SW 1271 (cell line): ENCODE measurements around the gene LSS.
"Not testable (repeated sequence)": the region's sequence is repeated elsewhere in the genome, so short reads cannot be mapped to it uniquely, and the experiment has no call there.

Source experiments
- DNase-seq, 2 experiments: peaks; one replicate each; lab custom pipeline; 2025; lab: John Stamatoyannopoulos, UW

Gene LSS

DNA sequence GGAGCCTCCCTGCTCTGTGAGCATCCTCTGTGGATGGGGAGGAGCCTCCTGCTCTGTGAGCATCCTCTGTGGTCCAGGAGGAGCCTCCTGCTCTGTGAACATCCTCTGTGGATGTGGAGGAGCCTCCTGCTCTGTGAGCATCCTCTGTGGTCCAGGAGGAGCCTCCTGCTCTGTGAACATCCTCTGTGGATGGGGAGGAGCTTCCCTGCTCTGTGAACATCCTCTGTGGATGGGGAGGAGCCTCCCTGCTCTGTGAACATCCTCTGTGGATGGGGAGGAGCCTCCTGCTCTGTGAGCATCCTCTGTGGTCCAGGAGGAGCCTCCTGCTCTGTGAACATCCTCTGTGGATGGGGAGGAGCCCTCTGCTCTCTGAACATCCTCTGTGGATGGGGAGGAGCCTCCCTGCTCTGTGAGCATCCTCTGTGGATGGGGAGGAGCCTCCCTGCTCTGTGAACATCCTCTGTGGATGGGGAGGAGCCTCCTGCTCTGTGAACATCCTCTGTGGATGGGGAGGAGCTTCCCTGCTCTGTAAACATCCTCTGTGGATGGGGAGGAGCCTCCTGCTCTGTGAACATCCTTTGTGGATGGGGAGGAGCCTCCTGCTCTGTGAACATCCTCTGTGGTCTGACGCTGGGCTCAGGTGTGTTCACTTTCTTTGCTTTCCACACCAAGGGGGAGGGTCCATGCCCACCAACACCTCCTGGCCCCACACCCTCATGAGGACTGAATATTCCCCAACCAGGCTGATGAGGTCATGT is 58.0 kb downstream of the LSS start:
- not testable (repeated sequence) for DNase-seq

DNA sequence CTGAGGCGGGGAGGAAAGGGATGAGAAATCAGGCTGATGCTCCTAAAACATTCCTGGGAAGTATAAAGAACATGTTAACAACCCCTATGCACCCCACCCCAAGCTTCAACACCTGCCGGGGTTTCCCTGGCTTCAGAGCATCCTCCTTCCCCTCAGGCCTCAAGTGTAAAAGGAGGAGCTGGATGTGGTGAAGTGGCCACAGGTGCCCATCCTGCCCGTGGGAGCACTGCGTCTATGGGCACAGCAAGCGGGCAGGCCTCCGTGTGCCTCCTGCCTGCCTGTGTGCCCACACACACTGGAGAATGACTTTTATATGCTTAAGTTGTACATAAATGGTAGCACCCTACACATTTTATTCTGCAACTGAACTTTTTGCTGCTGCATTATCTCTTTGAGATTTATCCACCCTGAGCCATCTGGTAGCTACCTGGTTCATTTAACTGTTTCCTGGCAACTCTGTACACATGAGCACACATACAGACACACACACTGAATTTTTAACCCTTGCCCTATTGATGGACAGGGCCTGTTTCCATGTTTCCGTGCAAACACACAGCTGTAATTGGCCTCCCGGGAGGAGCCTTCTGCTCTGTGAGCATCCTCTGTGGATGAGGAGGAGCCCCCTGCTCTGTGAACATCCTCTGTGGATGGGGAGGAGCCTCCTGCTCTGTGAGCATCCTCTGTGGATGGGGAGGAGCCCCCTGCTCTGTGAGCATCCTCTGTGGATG is 59.8 kb downstream of the LSS start:
- no peak for DNase-seq

DNA sequence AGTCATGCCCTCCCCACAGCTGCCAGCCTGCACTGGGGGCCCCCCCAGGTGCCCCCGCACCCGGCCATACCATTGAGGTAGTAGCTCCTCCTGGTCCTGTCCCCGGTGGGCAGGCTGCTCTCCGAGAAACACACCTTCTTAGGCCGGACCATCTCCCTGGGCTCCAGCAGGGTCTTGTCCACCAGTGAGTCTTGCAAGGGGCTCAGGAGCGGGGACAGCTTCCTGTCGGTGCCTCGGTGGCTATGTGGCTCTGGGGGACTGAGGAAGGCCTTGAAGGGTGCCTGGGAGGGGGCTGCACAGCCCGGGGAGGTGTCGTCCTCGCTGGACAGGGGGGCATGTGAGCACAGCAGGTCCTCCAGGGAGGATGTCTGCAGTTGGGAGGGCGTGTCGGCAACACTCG is 60.3 kb downstream of the LSS start:
- DNase-seq = no peak

DNA sequence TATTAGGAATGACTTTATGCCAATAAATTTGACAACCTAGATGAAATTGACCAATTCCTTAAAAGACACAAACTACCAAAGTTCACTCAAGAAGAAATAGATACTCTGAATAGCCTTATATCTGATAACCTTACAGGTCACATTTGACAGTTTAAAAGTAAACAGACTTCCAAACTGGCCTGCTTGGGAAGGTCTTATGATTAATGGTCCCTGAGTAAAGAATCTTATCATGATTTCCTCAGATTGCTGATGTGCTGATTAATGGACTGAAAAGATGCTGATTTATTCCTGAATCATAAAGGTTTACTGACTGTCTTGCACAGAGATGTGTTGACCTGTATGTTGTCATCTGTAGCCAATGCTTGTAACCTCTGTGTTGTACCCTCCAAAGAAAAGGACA is 63.5 kb downstream of the LSS start:
- no peak for DNase-seq

DNA sequence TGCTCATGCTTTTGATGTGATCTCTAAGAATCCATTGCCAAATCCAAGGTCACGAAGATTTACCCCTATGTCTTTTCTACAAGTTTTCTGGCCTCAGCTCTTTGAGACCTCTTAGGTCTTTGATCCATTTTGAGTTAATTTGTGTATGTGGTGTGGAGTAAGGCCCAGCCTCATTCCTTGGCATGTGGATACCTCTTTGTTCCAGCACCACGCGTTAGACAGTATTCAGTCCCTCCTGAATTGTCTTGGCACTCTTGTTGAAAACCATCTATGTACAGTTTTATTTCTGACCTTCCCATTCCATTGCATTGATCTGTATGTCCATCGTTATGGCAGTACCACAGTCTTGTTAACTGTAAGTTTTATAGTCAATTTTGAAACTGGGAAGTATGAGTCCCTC is 65.2 kb downstream of the LSS start:
- no peak for DNase-seq

DNA sequence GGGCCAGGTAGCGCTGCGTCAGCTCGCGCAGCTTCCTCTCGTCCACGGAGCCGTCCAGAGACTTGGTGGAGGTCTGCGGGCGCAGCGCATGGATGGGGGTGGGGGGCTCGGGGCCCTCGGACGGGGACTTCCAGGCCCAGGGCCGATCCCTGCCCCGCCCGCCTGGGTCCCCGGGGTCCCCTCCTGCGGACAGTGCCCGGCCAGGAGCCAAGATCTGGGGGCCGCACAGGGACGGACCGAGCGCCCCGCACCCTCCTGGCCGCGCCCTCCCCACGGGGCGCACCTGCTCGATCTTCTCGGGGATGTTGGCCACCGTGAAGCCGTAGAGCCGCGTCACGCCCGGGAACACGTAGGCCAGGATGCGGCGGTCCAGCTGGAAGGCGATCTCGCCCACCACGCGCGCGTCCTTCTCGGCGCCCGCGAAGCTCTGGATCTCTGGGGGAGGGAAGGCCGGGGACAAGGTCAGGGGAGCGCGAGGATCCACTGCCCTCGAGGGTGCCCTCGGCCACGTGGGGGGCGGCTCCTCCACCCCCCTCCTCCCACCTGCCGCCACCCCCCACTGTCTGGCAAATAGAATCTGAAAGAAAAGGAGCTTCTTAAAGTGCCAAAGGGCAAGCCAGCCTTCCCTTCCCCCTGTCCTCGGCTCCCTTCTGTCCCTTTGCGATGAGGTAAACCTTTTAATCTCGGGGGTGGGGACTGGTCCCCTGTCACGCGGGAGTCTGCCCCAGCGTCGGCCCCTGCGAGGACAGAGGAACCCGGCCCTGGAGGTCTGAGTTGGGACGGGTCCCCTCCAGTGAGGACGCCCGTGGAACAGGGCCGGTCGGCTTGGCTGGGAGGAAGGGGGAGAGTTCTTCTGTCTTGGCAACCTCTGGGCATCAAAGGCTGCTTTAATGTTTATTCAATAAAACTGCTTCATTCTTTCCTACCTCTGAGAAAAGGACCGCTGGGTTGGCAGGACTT is 66.7 kb downstream of the LSS start:
- DNase-seq = no peak

DNA sequence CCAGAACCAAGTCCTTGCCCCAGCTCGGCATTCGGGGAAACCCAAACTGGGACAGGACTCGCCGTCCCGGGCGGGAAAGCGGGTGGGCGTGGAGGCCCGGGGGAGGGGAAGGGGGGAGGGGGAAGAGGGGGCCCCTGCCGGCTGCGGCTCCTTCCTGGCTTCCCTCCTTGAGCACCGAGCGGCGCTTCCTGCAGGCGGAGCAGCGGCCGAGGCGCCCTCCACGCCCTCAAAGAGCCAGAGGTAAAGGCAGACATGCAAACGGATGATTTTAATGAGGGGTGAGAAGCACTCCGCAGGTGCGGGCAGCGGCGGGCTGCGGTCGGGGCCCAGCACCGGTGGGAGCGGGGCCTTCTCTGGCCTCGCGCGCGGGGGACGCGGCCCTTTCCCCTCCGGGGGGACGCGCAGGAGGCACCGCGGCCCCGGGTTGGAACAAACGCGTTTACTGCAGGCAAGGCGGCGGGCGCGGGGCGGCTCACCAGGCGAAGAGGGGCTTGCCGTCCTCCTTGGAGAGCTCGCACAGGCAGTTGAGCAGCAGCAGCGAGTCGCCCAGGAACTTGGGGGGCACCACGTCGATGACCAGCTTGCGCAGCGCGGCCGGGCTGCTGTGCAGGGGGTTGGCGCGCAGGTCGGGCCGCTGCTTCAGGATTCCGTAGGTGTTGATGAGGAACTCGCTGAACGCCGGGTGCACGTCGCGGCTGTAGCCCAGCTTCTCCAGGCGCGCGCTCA is 67.5 kb downstream of the LSS start:
- no peak for DNase-seq

DNA sequence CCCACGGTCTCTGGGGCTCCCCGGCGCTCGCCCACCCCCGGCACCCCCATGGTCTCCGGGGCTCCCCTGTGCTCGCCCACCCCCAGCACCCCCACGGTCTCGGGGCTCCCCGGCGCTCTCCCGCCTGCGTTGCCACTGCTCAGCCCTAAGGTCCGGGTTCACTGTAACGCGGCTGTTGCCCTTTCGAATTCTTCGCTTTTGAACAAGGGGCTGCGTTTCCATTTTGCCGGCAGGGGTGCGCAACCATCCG is 68.0 kb downstream of the LSS start:
- DNase-seq = no peak

DNA sequence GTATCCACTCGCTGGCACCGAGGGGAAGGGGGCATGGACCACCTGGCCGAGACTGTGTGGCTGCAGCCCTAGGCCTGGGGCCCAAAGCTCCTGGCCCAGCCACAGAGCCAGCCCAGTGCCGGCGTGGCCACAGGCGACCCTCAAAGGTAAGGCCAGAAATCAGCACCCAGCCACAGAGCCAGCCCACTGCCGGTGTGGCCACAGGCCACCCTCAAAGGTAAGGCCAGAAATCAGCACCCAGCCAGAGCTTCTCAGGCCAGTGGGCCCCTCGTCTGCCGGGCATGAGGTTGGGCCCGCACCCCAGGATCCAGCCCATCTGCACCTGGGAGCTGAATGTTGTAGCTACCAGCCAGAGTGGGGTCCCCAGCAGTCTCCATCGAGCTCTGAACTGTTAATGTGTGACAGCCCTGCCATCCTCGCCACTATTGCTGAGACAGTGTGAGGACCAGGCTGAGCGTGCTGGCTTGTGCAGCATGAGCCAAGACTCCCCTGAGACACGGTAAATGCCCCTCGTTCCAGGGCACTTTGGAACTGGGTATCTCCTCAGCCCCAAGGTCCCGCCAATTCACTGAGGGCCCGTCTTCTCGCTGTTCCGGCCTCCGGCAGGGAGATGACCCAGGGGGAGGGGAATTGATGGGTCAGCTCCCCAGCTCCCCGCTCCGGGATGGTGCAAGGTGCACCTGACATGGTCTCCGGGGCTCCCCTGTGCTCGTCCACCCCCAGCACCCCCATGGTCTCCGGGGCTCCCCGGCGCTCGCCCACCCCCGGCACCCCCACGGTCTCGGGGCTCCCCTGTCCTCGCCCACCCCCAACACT is 68.5 kb downstream of the LSS start:
- DNase-seq = no peak

DNA sequence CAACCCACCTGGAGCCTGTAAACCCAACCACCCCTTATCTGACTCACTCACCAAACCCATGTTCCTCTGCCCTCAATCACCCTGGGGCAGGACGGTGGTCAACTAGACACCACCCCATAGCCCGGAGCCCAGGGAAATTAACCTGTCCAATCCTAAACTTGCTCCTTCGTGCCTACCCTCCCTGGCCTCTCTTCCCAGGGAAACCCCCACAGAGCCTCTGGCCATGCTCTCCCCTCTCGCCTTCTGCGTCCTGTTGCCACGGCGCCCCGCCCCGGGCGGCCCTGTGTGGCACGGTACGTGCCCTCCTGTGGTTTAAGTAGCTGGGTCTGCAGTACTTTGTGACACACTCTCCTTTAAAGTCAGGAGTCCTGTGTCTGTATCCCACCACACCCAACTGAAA is 69.2 kb downstream of the LSS start:
- no peak for DNase-seq

DNA sequence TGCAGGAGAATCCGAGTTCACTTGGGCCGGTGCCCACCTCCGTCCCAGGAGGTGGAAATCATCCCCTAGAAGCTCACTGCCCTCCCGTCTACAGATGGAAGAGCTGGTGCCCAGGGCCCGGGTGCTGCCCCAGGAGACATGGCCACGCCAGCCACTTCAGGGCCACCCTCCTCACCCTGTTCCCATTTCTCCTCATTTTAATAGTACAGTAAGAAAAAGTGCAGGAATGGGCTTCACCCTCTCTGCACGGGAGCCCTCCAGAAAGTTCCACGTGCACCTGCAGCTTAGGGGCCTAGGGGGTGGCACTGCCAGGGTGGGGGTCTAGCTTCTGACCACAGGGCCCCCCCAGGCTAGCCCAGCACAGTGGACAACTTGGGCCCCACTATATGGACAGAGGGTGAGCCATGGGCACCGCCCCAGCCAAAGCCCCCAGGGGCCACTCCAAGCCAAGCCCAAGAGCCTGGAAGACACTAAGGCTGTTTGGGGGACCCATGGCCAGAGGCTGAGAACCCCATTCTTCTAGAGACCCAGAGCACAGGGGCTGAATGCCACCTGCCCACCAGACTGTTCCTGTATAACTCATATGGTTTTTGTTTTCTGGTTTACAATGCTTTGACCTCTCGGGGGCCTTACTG is 69.8 kb downstream of the LSS start:
- no peak for DNase-seq

DNA sequence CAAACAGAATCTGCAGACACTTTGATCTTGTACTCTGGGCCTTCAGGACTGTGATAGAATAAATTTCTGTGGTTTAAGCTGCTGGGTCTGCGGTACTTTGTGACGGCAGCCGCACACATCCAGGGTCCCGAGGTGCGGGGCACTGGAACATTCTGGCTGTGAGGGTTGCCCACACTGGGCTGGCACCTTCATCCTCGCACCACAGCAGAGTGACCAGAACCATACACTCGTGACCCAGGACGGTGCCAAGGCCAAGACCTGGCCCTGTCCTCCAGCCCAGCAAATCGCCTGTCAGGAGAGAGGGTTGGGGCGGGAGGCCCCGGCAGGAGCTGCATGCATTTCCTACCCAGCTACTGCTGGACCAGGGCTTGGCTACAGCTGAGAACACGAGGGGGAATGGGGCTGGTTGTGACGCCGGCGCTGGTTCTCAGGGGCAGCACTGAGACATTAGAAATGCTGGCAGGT is 70.6 kb downstream of the LSS start:
- DNase-seq = no peak

DNA sequence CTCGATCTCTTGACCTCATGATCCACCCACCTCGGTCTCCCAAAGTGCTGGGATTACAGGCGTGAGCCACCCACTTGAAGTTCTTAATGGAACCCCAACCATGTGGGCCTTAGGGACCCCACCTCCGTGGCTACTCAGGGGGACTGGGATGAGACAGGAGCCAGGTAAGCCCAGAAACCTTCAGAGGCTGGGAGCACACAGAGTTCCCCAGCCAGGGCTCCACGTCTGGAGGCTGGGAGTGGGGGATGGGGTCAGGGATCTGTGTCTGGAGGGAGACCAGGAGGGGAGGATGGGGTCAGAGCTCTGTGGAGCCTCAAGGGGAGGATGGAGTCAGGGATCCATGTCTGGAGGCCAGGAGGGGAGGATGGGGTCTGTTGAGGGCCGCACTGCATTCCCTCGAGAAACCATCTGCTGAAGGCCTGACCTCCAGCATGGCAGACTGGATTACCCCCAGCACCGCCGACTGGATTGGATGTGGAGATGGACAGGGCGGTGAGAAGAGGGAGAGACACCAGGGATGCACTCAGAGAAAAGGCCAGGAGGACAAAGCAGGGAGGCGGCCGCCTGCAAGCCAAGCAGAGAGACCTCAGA is 71.1 kb downstream of the LSS start:
- DNase-seq = no peak

DNA sequence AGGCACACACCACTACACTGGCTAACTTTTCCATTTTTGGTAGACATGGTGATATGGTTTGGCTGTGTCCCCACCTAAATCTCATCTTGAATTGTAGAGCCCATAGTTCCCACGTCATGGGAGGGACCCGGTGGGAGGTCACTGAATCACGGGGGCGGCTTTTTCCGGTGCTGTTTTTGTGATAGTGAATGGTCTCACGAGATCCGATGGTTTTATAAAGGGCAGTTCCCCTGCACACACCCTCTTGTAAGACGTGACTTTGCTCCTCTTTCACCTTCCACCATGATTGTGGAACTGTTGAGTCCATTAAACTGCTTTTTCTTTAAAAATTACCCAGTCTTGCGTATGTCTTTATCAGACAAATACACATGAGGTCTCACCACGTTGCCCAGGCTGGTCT is 71.9 kb downstream of the LSS start:
- DNase-seq = no peak

DNA sequence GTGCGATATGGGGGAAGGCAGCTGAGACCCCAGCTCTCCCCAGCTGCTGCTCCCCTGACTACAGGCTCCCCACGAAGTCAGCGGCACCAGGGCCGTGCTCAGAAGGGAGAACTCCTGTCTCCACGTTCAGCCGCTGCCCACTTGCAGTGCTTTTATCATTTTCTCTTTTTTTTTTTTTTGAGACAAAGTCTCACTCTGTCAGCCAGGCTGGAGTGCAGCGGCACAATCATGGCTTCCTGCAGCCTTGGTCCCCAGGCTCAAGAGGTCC is 72.3 kb downstream of the LSS start:
- DNase-seq = no peak

DNA sequence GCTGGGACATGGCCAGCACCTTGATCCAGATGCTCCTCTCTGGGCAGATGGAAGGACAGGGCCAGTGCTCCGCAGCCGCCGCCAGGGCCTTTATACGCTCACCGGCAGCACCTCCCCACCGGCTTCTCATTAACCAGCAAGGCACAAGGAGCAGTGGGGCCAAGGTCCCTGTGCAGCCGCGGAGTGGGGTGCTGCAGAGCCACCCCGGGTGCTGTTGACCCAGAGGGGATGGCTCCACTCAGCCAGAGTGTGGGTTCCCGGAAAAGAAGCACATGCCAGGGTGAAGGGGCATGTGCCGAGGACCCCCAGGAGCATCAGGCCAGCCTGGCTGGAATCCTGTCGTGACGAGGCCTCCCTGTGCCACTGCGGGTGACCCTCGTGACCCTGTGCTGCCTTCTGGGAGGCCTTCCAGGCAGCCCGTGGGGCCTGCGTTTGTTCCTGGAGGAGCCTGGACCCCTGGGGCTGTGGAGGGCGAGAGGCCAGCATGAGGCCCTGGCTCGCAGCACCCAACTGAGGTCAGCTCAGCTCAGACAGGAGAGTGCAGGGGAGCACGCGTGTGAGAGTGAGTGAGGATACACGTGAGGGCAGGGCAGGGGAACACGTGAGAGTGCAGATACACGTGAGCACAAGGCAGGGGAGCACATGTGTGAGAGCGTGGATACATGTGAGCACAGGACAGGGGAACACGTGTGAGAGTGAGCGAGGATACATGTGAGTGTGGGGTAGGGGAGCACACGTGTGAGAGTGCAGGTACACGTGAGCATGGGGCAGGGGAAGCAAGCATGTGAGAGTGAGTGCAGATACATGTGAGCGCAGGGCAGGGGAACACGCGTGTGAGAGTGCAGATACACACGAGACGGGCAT is 72.8 kb downstream of the LSS start, which contains the start of gene FTCD:
Gene FTCD, minus strand, starts transcription at position 66 of the 864 bp plus-strand sequence. Its CDS starts 56 bp downstream, at position 10.
- no peak for DNase-seq

DNA sequence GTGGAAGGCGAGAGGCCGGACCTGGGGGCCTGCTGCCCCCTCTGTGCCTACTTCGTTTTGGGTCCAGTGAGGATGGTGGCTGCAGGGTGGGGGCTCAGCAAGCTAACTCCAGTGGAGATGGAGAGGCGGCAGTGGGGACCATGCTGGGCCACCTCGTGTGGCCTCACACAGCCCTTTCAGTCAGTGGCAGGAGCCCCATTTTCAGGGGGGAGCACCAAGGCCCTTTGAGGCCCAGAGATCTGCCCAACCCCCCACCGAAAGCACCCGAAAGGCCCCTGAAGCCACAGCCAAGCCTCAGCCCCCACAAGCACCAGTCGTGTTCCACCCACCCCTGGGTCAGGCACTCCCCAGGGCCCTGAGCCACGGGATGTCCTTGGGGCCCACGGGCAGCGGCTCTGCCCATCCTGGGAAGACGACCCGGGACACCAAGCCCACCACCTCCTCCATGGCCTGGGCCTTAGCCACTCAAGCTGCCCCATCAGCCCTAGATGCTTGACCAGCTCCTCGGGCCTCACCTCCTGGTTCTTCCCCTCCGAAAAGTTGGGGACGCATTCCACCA is 73.5 kb downstream of the LSS start:
- DNase-seq = no peak

DNA sequence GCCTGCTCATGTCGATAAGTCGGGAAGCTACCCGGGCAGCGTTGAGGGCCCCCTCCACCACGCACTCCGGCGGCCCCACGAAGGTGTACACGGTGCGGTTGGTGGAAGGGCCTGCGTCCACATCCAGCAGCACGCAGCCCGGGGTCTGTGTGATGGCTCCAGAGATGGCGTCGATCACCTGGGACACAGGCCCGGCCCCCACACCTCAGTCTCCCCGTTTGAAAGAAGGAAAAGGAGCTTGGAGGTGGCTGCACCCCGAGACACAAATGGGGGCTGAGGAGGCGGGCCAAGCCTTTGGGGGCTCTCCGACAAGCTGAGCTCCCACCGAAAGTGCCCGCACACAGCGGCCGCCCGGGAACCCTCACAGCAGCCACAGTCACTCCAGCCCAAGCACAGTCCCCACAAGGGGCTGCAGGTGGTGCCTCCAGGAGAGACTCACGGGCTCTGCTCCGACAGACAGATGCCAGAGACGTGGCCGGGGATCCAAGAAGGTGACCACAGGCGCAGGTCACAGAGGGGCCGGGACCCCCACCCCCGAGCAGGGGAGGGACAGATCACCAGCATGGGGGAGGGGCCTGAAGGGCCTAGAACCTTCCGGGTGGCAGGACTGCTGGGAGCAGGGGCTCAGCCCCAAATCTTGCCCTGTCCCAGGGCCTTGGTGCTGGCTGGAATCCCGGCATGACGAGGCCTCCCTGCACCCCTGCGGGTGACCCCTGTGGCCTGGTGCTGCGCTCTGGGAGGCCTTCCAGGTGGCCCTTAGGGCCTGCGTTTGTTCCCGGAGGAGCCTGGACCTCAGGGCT is 74.2 kb downstream of the LSS start:
- no peak for DNase-seq
